Pons (tissue), 1 donor: ENCODE measurements around the gene ZKSCAN1.

Experiments
- DNase-seq: peaks from one replicate; pipeline ENCODE4 v3.0.0-alpha.2; 2016; ENCODE audit warnings: low spot score

The ZKSCAN1 gene

GRCh38 chr7:100040575-100040974 is 25.2 kb downstream of the ZKSCAN1 start:
- DNase-seq: no peak

DNA sequence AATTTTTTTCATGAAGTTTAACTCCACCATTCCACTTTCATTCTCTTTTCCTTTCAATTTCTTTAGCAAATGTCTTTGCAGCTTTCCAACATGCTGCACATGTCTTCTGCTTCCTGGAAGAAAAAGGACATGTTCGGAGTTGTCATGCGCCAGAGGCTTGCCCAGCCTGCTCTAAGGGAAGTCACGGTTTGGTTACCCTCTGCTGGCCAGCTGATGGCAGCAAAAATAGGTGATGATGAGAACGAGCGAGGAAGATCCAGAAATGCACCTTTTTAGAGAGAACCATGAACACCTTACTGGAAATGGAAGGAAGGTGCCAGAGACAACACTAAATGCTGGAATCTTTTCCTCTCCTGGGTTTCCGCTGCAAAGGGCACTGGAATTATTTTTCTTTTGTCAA is 29.3 kb downstream of the ZKSCAN1 start:
- peak; percentile 48 for DNase-seq

DNA sequence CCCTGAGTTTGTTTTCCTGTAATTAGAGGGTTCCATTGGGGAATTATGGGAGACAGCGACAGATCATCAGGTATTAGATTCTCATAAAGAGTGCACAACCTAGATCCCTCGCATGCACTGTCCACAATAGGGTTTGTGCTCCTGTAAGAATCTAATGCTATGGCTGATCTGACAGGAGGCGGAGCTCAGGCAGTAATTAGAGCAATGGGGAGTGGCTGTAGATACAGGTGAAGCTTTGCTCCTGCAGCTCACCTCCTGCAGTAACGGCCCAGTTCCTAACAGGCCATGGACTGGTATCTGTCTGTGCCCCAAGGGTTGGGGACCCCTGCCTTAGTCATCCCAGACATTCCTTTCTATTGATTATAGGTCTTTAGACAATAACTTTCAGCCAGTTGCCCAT is 33.3 kb downstream of the ZKSCAN1 start:
- no peak for DNase-seq

GRCh38 chr7:100049441-100050291 is 34.3 kb downstream of the ZKSCAN1 start, which contains the start of gene ZSCAN21:
TSS of gene ZSCAN21 (plus strand) at chr7:100049774. CDS start at chr7:100057007, 7,233 bp downstream.
- peak; percentile 73 for DNase-seq

DNA sequence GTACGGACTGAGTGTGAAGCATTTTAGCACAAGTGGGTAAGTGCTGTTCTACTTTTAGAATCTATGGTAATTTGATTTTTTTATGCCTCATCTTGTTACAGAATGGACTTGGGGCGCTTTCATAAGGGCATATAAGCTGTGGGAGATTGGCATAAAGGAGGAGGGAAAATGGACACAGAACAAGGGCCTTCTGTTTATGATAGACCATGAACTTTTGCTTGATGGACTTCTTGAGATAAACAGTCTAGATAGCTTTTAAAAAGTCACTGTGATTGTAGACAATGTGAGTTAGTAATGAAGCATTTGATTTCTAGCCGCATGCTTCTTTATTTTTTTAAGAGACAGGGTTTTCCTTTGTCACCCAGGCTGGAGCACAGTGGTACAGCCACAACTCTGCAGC is 36.2 kb downstream of the ZKSCAN1 start:
- peak; percentile 25 for DNase-seq

DNA sequence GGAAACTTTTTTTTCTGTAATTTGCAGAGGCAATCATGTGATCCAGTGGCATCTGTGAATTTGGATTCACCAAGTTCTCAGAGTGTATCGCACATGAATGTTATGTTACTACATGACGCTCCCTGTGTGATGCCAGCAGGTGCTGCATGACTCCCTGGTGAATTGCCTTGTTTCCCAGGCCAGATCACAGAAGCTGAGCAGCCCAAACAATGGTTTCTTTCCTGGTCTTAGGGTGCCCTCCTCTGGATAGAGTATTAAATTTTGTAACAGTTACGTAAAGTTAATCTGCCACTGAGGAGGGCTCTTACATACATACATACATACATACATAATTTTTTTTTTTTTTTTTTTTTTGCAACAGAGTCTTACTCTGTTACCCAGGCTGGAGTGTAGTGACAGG is 37.8 kb downstream of the ZKSCAN1 start:
- DNase-seq: peak; percentile 94

DNA sequence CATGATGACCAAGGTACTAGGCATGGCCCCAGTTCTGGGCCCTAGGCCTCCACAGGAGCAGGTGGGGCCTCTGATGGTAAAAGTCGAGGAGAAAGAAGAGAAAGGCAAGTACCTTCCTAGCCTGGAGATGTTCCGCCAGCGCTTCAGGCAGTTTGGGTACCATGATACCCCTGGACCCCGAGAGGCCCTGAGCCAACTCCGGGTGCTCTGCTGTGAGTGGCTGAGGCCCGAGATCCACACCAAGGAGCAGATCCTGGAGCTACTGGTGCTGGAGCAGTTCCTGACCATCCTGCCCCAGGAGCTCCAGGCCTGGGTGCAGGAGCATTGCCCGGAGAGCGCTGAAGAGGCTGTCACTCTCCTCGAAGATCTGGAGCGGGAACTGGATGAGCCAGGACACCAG is 41.6 kb downstream of the ZKSCAN1 start:
- no peak for DNase-seq

DNA sequence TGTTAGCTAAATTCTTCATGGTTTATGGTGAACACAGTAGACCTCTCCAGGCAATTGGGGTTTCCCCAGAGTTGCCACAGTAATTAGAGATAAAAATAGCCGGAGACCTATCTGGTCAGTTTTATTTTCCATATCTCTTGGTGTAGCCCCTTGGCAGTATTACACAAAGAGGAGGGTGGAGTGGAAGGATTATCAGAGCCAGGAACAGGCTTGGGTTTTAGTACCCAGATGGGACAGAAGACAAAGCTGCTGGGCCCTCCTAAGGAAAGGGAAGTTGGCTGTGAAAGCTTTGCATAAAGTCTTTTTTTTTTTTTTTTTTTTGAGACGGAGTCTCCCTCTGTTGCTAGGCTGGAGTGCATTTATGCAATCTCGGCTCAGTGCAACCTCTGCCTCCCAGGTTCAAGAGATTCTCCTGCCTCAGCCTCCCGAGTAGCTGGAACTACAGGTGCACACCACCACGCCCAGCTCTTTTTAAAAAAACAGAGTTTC is 43.9 kb downstream of the ZKSCAN1 start:
- DNase-seq: no peak

- DNase-seq: no peak
Observed at GRCh38 chr7:100061518-100062193, 46.3 kb downstream of the ZKSCAN1 start.

- no peak for DNase-seq
Observed at GRCh38 chr7:100063376-100063775, 48.0 kb downstream of the ZKSCAN1 start.

- no peak for DNase-seq
Observed at GRCh38 chr7:100064162-100064561, 48.8 kb downstream of the ZKSCAN1 start.

DNA sequence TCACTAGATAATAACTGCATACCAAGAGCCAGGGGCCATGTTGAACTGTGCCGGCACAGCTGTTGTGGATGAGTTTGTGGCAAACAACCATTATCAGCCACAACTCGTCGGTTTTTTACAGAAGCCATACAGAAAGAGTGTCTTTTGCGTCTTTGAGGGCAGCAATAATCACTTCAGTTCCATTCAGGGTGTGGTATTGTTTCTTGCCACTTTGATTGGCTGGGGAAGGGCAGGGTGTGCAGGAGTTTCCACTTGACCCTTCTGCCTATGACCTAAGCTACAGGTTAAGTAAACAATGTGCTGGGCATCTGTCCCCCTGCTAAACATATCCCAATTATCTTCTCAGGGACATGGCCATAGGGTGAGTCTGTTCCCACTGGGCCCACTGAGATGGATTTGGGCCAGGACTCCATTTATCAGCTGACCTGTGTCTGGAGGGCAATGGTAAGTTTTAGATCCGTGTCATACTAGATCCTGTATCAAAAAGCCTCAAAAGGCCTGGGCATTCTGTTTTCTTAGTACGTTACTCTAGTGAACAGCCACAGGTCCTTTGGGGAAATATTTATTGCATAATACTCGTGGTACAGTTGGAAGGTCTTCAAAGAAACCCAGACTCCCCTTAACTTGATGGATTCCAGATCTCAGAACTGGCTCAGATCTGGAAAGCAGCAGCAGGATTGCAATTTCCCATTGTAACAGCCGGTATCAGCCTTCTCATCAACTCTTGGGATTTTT is 50.2 kb downstream of the ZKSCAN1 start:
- DNase-seq: no peak

- peak; percentile 55 for DNase-seq
Observed at GRCh38 chr7:100066953-100067352, 51.6 kb downstream of the ZKSCAN1 start.

DNA sequence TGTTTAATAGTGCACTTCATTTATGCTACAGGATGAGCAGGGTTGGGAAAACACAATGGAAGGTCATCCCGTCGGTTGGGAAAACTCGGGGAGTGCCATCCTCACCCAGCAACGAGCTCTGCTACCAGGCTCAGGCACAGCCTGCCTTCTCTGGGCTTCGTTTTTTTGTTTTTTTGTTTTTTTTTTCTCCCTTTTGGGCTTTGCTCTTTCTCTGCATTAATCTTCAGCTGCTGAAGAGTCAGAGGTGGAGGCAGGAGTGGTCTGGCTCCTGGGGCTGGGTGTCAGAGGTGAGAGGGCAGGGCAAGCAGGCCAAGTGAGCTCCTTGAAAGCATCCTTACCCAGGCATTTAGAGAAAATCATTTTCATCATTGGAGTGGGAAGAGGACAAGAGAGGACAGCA is 54.6 kb downstream of the ZKSCAN1 start:
- DNase-seq: no peak

DNA sequence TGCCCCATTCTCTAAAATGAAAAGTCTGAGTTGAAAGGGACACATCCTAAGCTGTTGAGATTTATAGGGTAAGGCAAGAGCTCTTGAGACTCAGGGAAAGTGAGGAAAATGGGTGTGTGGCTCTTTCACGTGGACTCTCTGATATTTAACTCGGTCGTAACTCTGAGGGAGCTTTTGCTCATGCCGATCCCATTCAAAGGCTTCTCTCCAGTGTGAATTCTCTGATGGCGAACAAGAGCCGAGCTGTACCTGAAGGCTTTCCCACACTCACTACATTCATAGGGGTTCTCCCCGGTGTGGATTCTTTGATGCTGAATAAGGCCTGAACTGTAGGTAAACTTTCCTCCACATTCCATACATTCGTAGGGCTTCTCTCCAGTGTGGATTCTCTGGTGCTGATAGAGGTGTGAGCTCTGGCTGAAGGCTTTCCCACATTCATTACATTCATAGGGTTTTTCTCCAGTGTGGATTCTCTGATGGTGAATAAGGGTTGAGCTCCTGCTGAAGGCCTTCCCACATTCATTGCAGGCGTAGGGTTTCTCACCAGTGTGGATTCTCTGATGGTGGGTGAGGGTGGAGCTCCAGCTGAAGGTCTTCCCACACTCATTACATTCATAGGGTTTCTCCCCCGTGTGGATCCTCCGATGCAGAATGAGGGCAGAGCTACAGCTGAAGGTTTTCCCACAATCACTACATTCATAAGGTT is 55.8 kb downstream of the ZKSCAN1 start:
- DNase-seq: no peak

- DNase-seq: no peak
Observed at GRCh38 chr7:100072462-100072861, 57.1 kb downstream of the ZKSCAN1 start.

DNA sequence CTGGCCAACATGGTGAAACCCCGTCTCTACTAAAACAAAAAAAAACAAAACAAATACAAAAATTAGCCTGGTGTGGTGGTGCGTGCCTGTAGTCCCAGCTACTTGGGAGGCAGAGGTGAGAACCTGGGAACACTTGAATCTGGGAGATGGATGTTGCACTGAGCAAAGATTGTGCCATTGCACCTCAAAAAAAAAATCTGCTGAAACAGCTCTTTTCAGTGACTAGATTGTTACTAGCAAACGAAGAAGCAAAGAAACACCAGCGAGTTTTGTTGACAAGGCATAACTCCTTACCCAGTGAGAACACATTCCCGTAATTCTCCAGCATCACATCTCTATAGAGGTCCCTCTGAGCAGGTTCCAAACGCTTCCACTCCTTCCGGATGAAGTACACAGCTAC is 59.4 kb downstream of the ZKSCAN1 start:
- DNase-seq: no peak

- no peak for DNase-seq
Observed at GRCh38 chr7:100075418-100075817, 60.0 kb downstream of the ZKSCAN1 start.

GRCh38 chr7:100077205-100077604 is 61.8 kb downstream of the ZKSCAN1 start:
- no peak for DNase-seq

GRCh38 chr7:100079024-100079560 is 63.7 kb downstream of the ZKSCAN1 start:
- DNase-seq: peak; percentile 98

- no peak for DNase-seq
Observed at GRCh38 chr7:100080907-100081534, 65.6 kb downstream of the ZKSCAN1 start.
